HG03103 (cell line): ENCODE data around the gene INPP4B.
"Not testable (repeated sequence)": the region's sequence is repeated elsewhere in the genome, so short reads cannot be mapped to it uniquely, and the experiment has no call there.

ENCODE experiments used
- ATAC-seq: cut with Tn5 transposase; IDR thresholded peaks from one replicate; pipeline ENCODE4 v1.9.1; 2021; ENCODE audit warnings: low read depth; ENCODE audit not compliant: unreplicated experiment

The INPP4B gene

DNA sequence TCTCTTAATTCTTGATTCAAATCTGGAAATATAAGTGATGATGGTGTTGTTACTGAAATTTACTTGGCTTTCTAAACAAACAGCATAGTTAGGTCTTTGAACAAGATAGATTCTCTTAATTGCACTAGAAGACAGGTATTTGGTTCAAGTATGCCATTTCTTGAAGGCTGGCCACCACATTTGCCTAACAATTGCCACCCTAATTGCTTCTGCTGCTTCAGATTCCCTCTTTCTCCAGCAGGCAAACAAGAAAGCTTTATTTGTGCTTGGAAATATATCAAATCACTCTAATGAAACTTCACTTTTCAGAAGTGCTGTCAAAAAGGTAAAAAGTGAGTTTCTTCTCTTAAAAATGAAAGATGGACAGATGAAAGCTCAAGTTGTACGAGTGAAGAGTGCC, 418.6 kb downstream of the INPP4B start:
- no peak for ATAC-seq

DNA sequence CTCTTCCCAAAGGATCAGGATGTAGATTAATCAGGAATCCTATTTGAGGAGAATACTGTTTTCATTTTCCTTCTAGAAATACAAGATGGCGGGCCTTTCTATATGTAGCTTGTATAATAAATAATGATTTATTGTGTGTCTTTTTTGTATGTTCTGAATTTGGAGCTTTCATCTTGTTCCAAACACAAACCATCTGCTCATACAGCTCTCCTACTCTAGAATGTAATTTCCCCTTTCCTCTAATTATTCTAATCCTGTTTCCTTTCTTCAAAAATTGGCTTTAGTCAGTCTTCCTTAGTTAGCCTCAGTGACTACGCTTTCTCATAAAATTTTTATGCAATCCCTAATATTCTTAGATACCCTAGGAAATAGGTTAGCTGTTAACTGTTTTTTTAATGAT, 422.2 kb downstream of the INPP4B start:
- no peak for ATAC-seq

DNA sequence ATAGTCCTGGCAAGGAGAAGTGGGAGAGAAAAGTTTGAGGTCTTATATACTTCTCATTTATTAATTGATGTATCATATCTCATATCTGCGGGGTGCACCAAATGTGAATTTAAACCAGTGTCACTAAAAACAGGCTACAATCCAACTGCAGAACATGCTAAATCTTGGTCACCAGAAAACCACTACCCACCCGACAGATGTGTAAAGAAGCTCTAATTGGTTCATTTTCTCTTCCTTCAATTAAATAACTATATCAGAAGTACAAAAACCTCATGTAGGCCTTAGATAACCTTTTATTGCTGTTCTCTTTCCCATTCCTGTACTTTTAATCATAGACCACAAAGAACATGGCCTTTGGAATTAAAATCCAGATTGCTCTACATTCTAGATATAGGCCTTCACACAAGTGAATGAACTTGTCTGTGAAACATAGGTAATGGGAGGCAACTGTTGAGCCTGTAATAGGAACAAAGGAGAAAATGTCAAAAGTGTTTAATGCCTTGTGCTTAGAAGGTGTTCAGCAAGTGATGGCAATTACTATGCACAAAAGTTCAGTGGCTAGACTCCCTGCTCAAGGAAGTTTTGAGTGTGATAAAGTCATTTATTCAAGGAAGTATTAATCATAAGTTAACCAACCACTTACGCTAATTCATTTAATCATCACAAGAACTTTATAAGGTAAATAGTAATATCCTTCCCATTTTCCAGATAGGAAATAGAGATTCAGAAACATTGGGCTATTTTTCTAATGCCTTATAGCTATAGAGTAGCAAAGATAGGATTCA, 425.6 kb downstream of the INPP4B start:
- no peak for ATAC-seq

DNA sequence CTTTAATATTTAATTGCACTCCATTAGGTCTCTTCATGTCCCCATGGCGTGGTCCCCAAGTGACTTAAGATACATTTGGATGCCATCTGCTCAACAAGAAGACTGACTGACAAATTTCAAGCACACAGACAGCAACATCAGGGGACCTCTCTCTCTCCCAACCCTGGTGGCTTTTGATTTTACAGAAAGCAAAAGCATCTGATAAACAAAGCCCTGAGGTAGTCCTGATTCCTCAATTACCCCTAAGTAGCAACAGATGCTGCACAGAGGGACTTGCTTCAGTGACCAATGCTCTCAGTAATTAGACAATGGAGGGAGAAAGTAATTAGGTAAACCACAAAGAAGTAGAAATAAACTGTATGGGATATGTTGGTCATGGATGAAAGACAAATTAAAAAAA, 426.4 kb downstream of the INPP4B start:
- ATAC-seq, result no peak

DNA sequence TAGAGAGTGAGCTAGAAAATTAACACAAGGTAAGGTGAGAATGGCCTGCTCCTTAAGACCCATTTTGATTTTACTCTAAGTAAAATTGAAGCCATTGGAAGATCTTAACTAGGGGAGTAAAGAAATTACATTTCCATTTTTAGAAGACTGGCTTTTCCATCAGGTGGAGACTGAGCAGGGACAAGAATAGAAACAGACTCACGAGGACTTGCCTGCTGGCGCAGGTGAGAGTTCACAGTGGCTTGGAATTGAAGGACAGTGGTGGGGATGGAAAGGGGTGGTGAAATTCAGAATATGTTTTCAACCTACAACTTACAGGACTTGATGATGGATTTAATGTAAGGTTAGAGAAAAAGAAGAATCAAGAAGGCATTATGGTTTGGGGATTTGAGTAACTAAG, 427.4 kb downstream of the INPP4B start:
- ATAC-seq, result no peak

DNA sequence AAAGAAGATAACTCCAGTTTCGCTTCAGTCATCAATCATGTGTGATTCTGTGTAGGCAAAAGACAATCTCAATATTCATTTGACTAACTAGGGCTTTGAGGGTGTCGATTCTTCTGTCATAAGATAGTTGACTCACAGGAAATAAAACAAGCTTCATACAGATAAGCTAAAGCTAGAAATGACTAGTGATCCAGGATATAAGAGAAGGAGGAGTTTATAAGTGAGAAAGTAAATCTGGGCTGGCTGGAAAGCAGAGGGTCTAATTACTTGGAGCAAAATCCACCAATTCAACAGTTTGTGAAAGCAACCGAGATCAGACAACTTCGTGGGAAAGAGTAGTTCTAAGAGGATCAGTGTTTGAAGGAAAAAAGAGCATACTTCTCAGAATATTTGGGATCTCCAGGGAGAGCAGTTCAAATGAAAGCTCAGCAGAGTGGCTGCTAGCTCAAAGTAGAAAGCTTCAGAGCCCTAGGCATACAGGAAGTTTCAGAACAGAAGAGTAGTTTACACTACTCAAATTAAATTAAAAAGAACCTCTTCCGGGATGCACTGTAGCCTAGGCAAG, 429.3 kb downstream of the INPP4B start:
- no peak for ATAC-seq

DNA sequence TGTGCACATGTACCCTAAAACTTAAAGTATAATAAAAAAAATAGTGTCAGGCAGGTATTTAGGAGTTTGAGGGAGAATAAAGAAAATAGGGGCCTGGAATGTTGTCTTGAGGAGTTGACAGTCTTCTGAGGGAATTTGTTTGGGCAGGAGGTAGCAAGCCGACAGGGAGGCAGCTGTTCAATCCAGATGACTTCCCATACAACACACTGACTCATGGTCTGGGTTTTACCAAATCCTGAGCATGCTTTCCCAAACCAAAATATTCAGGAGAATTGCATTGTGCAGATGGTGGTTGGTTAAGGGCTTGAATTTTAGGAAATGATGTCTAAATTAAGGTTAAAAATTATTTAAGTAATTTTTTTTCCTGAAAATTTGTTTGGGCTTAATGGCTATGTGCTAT, 430.0 kb downstream of the INPP4B start:
- ATAC-seq, result no peak

DNA sequence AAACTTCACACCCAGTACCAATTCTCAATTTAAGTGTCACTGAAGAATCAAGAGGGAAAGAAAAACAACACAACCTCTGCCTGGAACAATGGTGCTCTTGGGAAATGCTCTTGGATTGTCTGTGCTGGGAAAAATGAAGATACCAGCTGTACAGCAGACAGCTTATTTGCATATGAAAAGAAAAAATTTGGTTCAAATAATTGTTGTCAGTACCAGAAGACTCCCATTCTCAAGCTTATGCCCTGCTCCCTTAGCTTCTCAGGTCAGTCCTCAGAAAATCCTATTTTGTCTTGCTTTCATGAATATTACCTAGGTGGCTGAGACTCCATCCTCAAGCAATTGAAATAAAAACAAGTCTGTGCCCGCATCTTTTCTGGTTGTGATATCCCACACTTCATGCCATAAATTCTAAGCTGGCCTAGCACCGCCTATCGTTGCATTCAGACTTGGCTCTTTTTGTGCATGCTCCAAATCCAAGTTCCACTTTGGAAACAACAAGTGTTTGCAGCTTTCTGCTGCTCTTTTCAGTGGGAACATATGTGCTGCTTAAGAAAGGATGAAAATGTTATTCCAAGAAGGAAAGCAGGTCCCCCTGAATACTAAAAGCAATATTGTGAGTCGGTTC, 431.6 kb downstream of the INPP4B start:
- no peak for ATAC-seq

DNA sequence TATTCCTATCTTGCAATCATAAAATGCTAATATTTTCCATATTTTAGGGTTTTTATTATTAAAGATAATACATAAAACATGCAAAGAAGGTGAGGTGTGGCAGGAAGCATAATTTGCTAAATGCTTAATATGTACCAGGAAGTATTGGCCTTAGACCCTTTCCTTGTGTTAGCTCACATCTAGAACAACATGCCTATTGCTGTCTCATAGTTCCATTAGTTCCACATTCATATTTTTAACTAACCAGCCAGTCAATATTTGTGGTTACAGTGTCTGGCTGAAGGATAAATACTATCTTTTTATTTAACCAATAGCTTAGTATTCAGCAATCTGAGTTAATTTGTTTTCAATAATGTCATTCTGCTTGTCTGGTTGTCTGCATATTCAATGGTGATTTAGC, 432.6 kb downstream of the INPP4B start:
- ATAC-seq, result no peak

DNA sequence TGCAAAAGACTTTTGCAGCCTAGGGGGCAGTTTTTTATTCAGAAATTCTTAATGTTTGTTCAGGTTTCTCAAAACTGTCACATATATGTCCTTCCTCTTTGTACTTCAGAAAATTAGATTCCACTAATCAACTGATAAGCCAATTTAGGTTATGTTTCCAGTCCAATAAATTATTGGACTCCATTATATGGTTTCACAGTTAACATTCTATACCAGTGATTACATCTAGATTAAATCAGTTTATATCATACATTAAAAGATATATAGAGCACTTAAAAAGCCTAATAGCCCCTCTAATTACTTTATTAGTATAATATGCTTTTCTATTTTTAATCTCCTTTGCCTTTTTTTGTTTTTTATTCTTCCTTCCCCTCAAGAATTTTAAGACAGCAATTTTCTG, 434.1 kb downstream of the INPP4B start:
- ATAC-seq, result no peak

DNA sequence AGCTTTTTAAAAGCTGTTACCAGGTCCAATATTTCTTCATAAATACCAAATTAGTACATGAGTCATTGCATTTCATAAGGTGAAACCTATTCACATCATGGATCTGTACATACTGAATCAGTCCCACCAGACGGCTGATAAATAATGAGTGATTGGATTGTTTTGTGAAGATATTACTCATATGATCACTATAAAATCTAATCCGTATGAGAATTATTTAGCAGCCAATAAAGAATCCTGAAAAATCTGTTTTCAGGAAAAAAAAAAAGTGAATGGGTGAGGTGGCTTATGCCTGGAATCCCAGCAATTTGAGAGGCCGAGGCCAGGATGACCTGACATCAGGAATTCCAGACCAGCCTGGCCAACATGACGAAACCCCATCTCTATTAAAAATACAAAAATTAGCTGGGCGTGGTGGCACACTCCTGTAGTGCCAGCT, 438.1 kb downstream of the INPP4B start:
- no peak for ATAC-seq

DNA sequence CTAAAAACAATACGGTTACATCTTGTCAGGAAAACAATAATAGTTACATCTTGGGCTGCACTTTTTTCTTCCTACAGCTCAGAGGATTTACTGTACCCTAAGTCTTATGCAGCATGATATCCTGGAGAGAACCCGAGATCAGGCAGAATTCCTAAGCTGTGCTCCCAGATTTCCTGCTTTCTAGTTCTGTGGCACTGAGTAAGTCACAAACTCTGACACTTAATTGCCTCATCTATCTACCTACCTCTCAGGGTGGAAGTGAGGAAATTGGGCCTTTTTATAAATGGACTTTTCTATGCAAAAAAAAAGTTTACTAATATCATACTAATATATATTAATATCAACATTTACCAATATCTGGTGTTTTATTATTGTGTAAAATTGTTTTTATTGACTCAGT, 438.5 kb downstream of the INPP4B start:
- no peak for ATAC-seq

DNA sequence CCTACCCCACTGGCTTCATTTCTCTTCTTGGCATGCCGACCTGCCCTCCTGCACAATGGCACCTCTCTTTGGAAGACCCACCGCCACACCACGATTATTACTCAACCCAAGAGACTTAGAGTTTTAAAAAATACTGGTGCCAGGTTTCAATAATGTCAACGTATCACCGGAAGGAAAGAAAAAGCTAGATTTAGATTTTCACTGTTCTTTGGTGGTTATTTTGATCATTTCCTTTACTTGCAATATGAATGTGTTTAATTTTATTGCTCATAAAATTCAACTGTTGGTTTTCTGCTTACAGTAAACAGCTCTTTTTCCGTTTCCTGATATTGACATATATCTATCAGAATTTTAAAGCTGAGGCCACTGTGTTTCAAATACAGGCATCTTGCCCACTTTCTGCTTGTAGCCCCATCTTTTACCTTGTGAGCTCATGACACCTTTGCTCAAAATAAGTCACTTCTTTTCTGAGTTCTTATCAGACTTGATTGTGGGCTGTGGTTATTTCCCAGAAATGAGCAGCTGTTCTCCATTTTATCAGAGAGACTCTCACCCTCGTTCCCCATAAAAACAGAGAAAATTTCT, 439.1 kb downstream of the INPP4B start:
- no peak for ATAC-seq

DNA sequence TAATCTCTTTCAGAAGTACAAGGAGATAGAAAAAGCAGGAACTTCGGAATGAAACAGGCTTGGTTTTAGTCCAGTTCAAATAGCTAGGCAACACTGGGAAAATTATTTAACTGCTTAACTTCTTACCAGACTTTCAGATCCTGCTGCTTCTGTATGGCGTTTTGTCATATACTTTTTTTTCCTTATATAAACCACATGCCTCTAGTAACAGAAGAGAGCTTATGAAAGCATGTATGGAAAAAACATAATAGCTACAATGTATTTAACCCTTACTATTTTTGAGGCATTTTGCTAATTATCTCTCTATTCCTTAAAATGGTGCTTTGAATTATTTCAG, 439.6 kb downstream of the INPP4B start:
- no peak for ATAC-seq

DNA sequence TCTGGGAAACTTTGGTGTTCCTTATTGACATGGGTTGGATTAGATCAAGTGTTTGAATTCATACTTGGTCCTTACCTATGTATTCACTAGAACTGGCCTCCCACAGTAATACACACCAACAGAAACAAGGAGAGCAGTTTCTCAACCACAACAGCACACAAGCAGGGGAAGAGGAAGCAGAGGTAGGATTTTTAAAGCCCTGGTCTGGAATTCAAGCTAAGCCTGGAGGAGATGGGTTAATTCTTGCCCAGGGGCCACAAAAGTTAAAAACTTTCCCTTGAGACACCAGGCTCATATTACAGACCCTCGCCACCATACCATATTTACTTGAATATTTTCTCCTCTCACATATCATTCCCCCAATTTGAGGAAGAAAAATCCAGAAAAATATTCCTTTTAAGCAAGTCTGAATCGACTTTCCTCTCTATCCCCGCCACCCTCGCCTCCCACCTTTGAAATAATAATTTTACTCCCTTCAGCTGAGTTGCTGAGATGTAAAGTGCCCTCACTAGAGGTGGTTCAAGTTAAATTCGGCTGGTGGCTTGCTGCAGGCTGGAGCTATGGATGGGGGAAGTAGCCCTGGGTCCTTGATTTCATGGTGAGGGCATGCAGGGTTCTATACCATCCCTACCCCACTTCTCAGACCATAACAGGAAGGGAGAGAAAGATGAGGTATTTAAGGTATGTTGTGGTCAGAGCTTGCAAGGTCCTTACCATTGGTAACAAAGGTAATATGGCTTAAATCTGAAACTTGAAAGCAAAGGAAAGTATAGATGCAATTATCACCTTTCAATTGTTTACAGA, 440.2 kb downstream of the INPP4B start:
- ATAC-seq, result peak; percentile 34

DNA sequence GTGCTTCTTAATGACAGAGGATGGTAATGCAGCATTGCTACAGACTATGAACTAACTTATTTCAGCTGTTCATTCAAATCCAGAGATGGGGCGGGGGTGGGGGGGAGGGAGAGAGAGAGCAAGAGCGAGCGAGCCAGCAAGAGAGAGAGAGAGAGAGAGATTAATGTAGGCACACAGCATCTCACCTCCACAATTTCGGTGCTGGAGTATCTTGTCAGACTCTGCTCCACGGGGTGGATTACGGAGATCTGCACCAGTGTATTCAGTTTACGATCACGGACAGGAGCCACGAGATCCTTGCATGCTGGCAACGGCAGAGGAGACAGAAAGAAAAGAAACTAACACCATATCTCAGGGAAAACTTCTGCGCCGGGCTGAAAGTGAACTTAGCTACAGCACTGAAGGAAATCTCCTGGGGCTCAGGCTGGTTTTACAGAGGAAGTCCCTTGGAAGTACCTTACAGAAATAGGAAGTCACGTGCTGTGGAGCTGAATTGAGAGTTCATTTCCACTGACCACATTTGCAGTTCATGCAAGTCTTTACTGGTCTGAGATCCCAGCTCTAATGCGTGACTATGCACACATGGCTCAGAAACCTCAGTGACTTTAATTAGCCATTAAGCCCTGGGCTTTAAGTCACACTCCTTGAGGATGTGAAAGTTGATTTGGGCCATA, 440.9 kb downstream of the INPP4B start:
- peak; percentile 48 for ATAC-seq

DNA sequence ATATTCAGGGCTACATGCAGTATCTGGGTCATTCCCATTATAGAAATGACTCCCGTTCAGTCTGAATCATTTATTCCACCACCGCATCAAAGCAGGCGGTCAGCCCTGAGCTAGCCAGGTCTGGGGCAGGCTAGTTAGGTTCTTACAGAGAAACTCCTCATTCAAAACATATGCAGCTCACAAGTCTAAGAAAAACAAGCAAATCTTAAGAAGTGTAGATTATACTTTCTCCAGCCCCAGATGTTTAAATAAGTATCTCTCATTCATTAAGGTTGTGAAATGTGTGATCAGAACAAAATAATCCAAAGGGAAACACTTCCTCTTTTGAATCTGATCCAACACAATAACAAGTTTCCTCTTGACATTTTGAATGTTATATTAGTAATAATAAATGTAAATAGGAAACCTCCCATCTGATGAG, 441.9 kb downstream of the INPP4B start:
- no peak for ATAC-seq

DNA sequence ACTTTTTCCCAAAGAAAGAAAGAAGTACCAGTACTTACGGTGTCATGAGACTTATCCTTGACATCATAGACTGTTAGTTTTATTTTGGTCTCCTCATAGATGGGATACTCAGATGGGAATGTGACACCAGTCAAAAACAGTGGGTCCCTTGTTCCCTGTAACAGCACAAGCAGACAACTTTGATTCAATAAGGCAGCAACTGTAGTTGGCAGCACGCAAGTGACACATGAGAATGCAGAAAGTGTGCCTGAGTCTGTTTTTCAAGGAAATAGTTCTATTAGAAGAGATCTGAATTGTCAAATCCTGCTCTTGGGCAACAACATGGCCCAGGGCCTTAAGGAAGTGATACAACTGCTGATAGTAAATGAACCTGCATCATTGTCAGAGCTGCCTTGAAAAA, 443.2 kb downstream of the INPP4B start:
- ATAC-seq, result no peak

DNA sequence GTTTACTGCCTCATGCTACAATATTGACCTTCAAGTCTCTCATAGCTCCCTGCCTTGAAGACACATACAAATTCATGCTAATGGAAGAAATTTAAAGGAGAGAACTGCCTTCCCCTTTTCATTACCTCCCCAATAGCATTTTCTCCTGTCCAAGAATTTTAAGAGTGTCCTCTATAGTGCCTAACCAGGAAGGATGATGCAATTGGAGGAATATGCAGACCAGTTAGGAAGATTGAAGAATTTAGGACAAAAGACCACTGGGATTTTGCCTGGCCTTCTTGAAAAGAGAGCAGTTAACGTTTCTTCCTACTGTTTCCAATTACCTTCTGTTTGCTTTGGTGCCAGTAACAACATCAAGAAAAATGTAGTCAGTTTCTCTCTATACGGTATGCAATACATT, 443.9 kb downstream of the INPP4B start:
- ATAC-seq, result no peak

DNA sequence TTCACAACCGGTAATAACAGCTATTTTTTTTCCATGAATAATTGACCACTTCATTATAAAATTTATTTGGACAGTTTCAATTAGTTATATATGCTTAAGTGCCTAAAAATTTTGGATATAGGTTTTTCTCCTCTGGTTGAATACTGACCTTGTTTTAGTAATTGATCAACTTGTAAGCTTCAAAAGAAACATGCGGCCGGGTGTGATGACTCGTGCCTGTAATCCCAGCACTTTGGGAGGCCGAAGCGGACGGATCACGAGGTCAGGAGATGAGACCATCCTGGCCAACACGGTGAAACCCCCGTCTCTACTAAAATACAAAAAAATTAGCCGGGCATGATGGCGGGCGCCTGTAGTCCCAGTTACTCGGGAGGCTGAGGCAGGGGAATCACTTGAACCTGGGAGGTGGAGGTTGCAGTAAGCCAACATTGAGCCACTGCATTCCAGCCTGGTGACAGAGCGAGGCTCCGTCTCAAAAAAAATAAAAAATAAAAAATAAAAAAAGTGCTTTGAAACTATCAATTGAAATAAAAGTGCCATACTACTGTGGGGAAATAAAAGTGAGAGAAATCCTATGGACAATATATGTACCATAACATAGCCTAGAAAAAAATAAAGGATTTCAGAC, 448.6 kb downstream of the INPP4B start:
- not testable (repeated sequence) for ATAC-seq
